ENCODE results near the gene USP6. TPM values are rescaled to one million over a fixed set of nuclear protein-coding genes. Genes with fewer than 3 reads are reported as not detected.

The USP6 gene
- polyA plus RNA-seq, 2 of the 4 experiments (the other 2 are of a cell fraction): 0.01 to 0.04 TPM

DNA sequence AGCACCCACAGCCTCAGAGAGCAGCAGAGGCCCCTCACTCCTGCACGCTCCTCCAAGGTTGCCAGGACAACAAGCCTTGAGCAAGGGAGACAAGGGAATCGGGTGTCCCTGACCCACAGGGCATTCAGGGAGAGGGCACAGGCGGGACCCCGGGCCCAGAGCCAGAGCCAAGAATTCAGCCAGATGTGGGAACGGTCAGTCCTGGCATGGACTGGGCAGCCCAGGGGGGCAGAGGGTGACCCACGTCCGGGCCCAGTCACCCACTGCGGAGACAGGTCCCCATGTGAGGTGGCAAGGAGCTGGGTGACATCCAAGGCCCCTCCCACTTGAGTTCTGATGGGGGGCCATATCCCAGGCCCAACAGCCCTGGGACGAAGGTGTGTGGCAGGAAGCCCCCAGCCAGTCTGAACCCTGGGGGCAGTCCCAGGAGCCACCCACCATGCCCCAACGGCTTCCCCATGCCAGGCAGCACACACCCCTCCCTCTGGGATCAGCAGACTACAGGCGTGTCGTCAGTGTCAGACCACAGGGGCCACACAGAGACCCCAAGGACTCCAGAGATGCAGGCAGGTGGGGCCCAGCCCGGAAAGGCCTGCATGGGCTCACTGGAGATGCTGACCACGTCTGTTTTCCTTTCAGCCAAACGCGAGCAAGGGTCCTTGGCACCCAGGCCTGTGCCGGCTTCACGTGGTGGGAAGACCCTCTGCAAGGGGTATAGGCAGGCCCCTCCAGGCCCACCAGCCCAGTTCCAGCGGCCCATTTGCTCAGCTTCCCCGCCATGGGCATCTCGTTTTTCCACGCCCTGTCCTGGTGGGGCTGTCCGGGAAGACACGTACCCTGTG is 23.0 kb downstream of the USP6 start:
- Histone ChIP-seq H3K4me1 (no peaks in the 10 kb centered on the region), H3K4me3 (no peak overlapping the region), H3K9me3 (0 out of 3 replicates have a peak, but pooled peaks cover 12% of the 10 kb centered on the region), H3K4me2 (no peak overlapping the region), H3K27ac (no peak overlapping the region)
- FAIRE-seq (no peak), DNase-seq (ENCODE audit: low read depth in 1 of 2, low spot score in 1 of 2) (no peak), ATAC-seq (no peak)
- 63% methylated on average over 24 of the region's 24 CpGs for WGBS (ENCODE audit: missing lambda C conversion rate)
- CTCF ChIA-PET: interaction anchor here (0.6 kb wide), 1 partner anchor 855 kb away, joined by 3 read pairs; no protein-coding TSS in a partner anchor
- POLR2A ChIA-PET: no interaction called here
- TF ChIP-seq NR3C1 (IDR thresholded peaks at IDR 0.05) (no peak), KDM5A (IDR thresholded peaks at IDR 0.05) (no peak), FOSL2 (IDR thresholded peaks at IDR 0.05) (no peak), FOSL2 (CRISPR knock-in tag; IDR thresholded peaks at IDR 0.05) (no peak), RFX5 (IDR thresholded peaks at IDR 0.05) (no peak), MAFK (IDR thresholded peaks at IDR 0.05; ENCODE audit: partially characterized antibody) (no peak), CBX2 (IDR thresholded peaks at IDR 0.05; ENCODE audit: borderline replicate concordance, low read depth) (no peak), CBX8 (IDR thresholded peaks at IDR 0.05) (no peak), NPAS2 (CRISPR knock-in tag; IDR thresholded peaks at IDR 0.05; ENCODE audit: borderline replicate concordance) (no peak), CHD4 (IDR thresholded peaks at IDR 0.05; ENCODE audit: borderline replicate concordance) (no peak), JUNB (IDR thresholded peaks at IDR 0.05) (no peak), RARB (CRISPR knock-in tag; IDR thresholded peaks at IDR 0.05) (no peak), EHF (CRISPR knock-in tag; IDR thresholded peaks at IDR 0.05) (no peak)
- TF ChIP-seq, protein P1, sequence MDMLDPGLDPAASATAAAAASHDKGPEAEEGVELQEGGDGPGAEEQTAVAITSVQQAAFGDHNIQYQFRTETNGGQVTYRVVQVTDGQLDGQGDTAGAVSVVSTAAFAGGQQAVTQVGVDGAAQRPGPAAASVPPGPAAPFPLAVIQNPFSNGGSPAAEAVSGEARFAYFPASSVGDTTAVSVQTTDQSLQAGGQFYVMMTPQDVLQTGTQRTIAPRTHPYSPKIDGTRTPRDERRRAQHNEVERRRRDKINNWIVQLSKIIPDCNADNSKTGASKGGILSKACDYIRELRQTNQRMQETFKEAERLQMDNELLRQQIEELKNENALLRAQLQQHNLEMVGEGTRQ (IDR thresholded peaks at IDR 0.05): no peak
- TF ChIP-seq, protein P2, sequence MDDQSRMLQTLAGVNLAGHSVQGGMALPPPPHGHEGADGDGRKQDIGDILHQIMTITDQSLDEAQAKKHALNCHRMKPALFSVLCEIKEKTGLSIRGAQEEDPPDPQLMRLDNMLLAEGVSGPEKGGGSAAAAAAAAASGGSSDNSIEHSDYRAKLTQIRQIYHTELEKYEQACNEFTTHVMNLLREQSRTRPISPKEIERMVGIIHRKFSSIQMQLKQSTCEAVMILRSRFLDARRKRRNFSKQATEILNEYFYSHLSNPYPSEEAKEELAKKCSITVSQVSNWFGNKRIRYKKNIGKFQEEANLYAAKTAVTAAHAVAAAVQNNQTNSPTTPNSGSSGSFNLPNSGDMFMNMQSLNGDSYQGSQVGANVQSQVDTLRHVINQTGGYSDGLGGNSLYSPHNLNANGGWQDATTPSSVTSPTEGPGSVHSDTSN (IDR thresholded peaks at IDR 0.05): no peak
- TF ChIP-seq, protein P3, sequence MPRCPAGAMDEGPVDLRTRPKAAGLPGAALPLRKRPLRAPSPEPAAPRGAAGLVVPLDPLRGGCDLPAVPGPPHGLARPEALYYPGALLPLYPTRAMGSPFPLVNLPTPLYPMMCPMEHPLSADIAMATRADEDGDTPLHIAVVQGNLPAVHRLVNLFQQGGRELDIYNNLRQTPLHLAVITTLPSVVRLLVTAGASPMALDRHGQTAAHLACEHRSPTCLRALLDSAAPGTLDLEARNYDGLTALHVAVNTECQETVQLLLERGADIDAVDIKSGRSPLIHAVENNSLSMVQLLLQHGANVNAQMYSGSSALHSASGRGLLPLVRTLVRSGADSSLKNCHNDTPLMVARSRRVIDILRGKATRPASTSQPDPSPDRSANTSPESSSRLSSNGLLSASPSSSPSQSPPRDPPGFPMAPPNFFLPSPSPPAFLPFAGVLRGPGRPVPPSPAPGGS (IDR thresholded peaks at IDR 0.05): no peak
- TF ChIP-seq, protein P4, sequence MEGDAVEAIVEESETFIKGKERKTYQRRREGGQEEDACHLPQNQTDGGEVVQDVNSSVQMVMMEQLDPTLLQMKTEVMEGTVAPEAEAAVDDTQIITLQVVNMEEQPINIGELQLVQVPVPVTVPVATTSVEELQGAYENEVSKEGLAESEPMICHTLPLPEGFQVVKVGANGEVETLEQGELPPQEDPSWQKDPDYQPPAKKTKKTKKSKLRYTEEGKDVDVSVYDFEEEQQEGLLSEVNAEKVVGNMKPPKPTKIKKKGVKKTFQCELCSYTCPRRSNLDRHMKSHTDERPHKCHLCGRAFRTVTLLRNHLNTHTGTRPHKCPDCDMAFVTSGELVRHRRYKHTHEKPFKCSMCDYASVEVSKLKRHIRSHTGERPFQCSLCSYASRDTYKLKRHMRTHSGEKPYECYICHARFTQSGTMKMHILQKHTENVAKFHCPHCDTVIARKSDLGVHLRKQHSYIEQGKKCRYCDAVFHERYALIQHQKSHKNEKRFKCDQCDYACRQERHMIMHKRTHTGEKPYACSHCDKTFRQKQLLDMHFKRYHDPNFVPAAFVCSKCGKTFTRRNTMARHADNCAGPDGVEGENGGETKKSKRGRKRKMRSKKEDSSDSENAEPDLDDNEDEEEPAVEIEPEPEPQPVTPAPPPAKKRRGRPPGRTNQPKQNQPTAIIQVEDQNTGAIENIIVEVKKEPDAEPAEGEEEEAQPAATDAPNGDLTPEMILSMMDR (IDR thresholded peaks at IDR 0.05): no peak
- TF ChIP-seq, protein P5, sequence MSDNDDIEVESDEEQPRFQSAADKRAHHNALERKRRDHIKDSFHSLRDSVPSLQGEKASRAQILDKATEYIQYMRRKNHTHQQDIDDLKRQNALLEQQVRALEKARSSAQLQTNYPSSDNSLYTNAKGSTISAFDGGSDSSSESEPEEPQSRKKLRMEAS (IDR thresholded peaks at IDR 0.05): no peak
- TF ChIP-seq, protein P6, sequence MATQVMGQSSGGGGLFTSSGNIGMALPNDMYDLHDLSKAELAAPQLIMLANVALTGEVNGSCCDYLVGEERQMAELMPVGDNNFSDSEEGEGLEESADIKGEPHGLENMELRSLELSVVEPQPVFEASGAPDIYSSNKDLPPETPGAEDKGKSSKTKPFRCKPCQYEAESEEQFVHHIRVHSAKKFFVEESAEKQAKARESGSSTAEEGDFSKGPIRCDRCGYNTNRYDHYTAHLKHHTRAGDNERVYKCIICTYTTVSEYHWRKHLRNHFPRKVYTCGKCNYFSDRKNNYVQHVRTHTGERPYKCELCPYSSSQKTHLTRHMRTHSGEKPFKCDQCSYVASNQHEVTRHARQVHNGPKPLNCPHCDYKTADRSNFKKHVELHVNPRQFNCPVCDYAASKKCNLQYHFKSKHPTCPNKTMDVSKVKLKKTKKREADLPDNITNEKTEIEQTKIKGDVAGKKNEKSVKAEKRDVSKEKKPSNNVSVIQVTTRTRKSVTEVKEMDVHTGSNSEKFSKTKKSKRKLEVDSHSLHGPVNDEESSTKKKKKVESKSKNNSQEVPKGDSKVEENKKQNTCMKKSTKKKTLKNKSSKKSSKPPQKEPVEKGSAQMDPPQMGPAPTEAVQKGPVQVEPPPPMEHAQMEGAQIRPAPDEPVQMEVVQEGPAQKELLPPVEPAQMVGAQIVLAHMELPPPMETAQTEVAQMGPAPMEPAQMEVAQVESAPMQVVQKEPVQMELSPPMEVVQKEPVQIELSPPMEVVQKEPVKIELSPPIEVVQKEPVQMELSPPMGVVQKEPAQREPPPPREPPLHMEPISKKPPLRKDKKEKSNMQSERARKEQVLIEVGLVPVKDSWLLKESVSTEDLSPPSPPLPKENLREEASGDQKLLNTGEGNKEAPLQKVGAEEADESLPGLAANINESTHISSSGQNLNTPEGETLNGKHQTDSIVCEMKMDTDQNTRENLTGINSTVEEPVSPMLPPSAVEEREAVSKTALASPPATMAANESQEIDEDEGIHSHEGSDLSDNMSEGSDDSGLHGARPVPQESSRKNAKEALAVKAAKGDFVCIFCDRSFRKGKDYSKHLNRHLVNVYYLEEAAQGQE (IDR thresholded peaks at IDR 0.05): no peak
- TF ChIP-seq, protein P7, sequence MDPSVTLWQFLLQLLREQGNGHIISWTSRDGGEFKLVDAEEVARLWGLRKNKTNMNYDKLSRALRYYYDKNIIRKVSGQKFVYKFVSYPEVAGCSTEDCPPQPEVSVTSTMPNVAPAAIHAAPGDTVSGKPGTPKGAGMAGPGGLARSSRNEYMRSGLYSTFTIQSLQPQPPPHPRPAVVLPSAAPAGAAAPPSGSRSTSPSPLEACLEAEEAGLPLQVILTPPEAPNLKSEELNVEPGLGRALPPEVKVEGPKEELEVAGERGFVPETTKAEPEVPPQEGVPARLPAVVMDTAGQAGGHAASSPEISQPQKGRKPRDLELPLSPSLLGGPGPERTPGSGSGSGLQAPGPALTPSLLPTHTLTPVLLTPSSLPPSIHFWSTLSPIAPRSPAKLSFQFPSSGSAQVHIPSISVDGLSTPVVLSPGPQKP (IDR thresholded peaks at IDR 0.05; ENCODE audit: low read depth, low read length): no peak
